GM18502 (cell line): Measurements from ENCODE around the gene SH3TC2.

Experiments
- ATAC-seq: cut with Tn5 transposase; IDR thresholded peaks from one replicate; pipeline ENCODE4 v1.9.1; 2021; ENCODE audit warnings: mild to moderate bottlenecking; ENCODE audit not compliant: unreplicated experiment, poor library complexity

The SH3TC2 gene

DNA sequence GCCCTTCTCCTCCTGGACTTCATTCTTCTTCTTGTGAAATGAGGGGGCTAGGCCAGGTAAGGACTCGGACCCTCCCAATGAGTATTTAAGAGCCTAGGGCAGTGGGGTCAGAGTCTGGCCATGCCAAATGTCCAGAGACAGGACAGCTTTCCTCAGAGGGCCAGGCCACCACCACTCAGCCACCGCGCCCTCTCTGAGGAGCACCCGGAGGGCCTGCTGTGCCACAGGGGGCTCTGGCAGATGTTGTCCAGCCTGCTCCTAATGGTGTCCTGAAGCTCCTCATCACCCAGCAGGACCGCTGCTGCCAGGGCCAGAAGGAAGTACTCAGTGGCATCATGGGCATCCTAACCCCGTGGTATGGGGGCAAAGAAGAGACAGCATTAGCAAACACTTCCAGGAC lies 58.3 kb downstream of the SH3TC2 start:
- no peak for ATAC-seq

DNA sequence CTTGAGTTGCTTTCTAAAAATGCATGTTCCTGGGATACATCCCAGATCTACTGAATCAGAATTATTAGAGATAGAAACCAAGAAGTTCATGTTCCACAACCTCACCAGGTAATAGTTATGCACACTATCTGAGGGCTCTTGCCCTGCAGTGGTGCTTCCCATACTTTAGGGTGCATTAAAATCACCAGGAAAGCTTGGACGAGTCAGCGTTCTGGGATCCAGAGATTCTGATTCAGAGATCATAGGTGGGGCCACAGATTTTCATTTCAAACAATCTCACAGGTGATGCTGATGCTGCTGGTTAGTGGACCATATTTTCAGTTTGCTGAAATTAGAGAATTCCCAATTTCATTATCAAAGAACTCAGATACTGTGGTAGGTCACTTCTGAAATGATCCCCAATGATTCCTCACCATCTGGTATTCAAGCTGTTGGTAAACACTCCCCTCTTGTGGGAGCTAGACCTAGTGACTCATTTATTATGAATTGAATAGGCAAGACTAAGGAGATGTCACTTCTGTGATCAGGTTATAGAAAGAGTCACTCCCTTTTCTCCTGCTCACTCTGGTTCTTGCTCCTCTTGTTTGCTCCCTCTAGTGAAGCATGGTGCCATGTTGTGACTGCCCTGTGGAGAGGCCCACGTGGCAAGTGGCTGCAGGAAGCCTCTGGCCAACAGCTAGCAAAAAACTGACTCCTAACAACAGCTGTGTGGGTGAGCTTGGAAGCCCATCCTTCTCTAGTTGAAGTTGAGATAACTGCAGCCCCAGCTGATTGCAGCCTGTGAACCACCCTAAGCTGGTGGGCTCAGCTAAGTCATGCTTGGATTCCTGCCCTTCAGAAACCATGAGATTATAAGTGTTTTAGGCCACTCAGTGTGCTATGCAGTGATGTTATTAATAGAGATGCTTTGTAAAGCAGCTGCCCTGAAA lies 59.8 kb downstream of the SH3TC2 start:
- ATAC-seq, result no peak

DNA sequence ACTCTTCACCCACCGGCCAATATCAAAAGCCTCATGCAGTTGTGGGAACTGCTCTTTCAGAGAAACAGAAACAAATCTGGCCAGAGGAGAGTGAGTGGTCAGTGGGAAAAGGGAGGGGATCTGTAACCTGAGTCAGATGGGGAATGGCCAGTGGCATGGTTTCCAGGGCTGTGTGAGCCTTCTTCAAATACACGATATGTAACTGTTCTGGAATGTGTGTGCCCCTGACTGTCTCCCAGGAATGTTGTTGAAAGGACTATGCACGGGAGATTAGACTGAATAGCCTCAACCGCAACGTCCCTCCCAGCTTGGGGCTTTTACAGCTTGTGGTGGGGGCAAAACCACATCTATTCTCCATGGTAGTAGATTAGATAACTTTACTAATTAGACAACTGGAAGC lies 60.8 kb downstream of the SH3TC2 start:
- no peak for ATAC-seq

DNA sequence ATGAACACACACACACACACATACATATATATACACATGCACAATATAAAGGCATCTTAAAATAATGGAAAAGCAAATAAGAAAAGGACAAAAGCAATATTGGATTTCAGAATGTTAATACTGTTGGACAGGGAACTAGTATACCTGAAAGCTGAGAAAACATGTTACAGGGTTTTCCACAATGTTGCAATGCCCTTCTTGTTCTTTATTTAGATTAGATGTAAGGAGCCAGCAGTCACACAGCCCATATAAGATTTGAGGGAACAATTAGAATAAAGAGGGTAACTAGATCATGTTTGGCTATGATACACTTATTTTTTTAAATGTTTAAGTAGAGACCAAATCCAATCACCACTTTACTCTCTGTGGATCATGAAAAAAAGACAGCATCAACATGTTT lies 61.7 kb downstream of the SH3TC2 start:
- ATAC-seq, result no peak

DNA sequence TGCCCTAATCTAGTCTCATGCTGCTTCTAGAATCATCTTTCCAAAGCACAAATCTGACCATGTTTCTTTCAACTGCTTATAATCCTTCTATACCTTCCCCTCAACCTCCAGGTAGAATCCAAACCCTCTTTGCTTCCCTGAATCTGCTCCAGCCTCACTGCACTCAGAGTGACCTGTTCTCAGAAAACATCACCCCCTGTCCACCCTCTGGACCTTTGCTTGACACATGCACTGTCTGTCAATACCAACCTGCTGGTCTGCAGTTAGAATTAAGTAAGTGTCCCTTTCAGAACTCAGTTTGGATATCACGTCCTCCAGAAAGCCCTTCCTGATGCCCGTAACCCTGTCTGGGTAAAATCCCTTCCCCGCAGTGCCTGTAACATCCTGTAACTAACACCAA lies 63.1 kb downstream of the SH3TC2 start:
- ATAC-seq, result no peak

DNA sequence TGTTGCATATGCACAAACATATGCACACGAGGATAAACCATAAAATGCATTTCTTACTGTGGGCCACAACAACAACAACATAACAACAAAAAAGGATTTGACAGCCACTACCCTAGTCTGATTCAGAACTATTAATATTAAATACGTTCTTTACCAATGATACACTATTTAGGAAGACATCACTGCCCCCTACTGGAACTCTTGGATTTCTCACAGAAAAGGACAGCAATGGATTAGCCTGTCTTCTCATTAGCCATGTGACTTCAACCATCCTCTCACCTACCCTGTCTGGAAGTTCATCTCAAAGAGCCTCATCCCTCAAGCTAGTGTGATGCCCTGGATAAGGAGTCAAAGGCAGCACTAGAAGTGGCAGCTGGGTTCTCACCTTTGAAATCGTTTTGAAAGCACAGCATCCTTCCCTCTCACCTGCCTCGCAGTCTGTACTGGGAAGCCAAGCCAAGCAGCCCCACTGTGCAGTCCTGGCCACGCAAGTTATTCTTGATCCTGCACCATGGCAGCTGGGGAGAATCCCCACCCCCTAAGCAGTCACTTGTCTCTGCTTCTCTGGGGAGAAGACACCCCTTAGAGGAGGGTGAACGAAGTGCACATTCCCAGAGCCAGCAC lies 64.6 kb downstream of the SH3TC2 start:
- peak; percentile 59 for ATAC-seq

DNA sequence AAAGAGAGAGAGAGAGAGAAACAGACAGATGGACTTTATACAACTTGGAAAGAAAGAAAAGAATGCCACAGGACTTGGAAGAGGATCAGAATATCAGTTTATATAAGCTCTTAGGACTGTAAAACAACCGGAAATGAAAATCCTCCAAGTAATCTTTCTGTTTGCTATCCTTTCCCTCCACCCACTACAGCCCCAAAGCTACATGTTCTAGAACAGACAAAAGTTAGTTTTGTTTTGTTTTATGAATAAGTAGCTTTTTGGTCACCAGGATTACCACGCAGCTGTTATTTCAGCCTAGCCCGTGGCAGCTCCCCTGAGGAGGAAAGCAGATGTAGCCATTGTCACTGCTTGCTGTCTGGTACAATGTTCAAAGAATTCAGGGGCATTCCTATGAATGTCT lies 66.6 kb downstream of the SH3TC2 start:
- ATAC-seq, result no peak

DNA sequence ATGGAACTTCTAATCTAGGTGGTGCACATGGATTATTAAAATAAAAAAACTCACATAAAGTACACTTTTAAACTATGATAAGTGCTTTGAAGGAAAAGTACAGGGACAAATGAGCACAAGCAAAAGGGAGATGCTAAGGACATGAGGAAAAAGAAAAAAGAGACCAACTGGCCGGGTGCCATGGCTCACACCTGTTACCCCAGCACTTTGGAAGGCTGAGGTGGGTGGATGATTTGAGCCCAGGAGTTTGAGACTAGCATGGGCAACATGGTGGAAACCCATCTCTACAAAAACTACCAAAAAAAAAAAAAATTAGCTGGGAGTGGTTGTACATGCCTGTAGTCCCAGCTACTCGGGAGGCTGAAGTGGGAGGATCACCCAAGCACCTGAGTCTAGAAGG lies 67.1 kb downstream of the SH3TC2 start:
- no peak for ATAC-seq

DNA sequence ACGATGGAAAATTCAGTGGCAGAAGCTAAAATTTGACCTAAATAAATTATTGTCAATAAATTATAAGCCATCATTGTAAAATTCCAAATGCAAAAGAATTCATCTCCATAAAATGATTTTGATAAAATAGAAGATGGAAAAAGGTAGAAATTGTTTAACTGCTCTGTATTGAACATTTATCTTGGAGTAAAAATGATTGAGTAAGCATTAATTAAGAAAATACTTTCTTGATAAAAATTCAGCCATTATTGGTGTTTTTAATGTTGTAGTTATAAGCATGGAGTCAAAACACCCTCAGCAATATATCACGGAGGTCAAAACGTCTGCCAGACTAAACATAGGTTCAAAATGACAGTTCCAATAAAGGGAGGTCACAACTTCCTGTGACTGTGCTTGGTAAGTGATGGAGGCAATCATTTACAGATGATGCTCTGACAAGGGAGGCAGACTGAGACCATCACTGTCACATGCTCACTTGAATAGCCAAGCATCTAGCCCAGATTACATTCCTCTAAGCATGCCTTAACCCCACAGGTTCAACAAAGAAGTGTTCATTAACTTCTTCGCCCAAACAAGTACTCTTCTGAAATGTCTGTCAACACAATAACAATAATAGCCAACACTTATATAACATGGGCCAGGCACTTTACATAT lies 69.5 kb downstream of the SH3TC2 start:
- no peak for ATAC-seq

DNA sequence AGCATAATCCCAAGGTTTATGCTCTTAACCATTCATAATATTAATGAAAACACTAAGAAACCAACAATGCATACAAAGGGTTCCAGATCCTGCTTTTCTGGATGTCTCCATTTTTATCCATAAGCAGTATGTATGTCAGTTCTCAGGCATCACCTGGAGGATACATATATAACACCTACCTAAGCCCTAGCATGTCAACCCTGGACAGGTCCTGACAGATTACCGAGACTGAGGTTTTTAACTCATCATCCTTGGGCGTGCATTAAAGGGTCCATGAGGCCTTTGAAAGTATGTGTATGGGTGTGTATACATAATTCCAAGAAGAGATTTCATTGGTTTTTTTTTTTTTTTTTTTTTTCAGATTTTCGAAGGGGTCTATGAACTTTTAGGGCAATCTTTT lies 70.6 kb downstream of the SH3TC2 start:
- ATAC-seq, result no peak

DNA sequence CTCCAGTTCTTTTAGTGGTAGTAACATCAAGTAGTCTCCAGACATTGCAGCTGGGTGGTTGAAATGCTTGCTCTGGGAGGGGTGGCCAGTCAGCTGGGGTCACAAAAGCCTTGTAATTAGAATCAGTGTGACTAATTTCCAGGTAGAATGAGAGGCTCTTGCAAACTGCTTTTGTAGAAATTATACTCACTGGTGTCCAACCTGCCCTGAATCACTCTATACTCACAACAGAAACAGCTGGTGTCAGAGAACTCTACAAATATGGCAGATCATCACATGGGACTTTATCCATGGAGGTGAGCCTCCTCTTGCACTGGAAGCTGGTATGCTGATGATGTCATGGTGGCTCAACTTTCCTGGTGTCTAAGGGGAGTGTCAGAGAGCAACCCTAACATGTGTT lies 71.3 kb downstream of the SH3TC2 start:
- ATAC-seq, result no peak

DNA sequence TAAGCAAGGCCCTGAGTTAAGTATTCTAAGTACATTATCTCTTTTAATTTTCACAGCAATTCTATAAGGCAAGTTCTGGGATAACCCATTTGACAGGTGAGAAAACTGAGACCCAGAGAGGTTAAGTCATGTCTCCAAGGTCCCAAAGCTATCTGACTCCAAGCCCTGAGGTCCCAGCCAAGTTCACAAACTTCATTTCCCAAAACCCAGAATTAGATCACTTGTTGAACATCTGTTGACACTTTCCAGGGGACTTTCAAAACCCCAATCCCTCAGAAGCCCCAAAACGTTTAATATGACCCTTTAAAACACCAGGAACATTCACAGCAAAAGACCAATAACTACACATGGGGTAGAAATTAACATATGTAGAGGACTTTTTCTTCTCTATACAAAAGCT lies 72.0 kb downstream of the SH3TC2 start:
- ATAC-seq, result no peak

DNA sequence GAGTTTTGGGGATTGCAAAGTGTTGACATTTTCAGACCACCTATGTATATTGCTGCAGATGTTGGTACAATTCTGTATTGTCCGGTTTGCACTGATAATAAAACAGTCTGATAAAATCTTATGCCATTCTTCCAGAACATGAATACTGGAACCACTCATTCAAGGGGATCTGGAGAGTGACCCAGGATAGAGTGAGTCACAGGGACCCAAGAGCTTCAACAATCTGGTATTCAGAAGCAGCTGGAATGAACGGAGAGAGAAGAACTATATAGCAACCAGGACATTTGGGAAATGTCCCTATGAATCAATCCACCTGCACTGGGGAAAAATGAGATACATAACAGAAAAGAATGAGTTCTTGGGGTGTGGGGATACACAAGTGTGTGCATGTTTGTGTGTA lies 73.3 kb downstream of the SH3TC2 start:
- no peak for ATAC-seq

DNA sequence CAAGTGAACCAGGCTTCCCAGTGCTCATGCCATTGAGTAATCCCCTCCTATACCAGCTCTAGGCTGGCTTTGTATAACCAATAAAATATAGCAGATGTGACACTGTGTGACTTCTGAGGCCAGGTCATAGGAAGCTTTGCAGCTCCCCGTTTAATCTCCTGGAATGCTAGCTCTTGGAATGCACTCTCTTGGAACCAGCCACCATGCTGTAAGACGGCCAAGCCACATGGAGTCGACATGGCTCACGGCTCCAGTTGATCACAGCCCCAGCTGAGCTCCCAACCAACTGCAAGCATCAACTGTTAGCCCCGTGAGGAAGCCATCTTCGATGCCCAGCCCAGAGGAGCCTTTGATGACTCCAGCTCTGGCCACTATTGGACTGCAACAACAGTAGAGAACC lies 74.5 kb downstream of the SH3TC2 start:
- no peak for ATAC-seq

DNA sequence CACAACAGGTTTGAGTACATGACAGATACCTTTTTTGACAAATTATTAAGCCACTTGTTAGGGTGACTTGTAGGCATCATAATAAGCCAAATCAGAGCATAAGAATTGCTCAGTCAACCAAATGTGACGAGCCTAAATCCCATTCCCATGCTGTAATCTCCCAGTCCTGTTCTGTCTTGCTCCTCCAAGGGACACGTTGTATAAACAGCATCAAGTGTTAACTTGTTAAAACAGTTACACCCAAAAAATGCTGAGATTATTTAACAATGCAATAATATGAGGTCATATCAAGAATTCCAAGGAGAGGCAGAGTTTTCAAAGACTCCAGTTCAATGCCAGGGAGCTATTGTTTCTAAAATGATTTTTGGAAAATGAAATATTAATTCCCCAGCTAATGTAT lies 76.2 kb downstream of the SH3TC2 start:
- ATAC-seq, result no peak

DNA sequence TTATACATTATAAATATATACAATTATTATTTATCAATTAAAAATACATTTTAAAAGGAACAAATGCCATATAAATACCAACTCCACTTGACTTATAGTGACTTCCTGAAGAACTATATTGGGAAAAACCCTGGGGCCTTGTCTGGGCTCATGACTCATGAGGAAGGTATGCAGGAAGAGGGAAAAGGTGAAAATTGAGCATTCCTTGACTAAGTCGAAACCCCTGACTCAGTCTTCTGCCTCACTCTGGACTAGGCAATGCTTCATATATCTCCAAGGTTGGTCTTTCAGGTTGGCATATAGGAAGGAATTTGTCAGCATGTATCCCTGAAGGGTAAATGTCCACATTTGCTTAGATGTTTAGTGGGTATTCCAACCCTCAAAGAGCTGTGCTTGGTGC lies 78.5 kb downstream of the SH3TC2 start:
- ATAC-seq, result no peak

DNA sequence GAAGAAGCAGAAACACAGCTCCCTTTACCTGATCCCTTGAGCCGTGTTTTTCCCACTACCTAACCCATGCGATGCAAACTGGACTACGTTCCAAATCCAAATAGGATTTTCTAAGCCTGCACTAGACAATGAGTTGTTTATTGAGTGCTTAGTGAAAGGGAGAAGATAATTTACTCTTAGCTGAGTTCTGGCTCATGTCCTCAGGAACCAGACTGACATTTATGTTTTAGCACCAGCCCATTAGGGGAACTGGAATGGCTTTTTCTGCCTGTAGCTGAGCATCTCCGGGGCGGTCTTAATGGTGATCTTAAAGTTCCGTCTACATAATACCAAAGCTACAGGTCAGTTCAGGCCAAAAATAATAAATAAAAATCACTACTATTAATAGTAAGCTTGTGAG lies 81.5 kb downstream of the SH3TC2 start:
- ATAC-seq, result no peak

DNA sequence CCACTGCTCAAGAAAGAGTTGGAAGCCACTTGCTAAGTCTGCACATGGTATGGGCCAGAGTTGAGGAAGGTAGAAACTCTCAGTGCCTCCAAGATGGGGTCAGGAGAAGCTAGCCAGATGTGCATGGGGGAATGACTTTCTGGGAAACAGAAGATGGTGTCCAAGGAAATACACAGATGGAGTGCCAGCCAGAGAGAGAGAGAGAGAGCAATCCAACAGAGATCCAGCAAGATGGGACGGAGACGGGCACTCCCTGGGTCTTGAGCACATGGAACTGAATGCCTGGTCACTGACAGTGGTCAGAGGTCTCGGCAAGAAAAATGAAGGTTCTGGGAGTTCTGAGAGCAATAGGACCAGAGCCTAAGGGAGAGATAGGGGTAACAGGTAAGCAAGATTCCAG lies 82.1 kb downstream of the SH3TC2 start:
- ATAC-seq, result no peak

DNA sequence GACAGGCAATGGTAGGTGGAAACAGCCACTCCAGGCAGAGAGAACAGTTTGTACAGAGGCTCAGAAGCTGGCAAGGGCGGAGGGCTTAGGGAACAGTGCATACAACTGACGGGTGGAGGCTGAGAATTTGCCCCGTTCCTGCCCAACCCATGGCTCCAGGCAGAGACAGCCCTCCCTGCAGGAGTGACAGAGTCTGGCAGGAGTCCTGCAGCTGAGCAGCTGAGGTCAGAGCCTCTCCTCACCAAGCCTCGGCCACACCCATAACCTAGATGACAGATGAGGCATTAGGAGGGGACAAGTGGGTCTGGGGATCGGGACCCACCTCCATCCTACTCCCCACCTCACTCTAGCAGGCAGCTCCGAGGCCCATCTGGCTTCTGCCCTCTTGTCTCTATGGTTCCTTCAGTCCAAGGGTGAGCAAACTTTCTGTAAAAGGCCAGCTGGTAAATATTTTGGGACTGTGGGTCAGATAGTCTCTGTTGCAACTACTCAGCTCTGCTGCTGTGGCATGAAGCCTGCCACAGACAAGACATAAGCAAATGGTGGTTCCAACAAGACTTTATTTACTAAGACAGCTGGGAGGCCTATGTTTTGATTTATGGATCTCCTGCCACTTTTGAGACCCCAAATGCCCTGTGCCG lies 83.7 kb downstream of the SH3TC2 start:
- ATAC-seq, result no peak

DNA sequence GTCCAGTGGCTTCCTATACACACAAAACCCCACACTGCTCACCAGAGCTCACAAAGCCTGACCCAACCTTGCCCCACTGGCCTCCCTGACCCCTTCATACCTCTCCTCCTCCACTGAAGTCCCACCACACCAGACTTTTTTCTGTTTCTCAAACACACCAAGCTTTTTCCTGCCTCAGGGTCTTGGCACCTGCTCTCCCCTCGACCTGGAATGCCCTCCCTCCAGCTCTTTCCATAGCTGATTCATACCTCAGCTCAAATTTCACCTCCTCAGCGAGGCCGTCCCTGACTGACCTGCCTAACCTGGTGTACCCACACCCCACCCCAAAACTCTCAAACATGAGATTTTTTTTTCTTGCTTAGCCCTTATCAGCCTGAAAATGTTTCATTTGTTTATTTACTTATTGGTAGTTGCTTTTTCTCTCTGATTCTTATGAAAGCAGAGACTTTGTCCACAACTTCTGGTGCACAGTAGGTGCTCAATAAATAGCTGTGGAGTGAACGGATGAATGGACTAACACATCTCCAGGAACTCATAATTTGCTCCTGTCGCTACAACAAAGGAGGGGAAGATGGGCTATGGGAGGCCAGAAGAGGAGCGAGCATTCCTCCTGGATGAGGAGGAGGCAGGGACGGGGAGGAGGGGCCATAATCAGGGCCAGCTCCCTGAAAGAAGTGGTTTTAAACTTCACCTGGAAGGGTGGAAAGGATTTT lies 84.3 kb downstream of the SH3TC2 start:
- ATAC-seq, result no peak
